ENCODE results near the gene FILIP1.

DNA sequence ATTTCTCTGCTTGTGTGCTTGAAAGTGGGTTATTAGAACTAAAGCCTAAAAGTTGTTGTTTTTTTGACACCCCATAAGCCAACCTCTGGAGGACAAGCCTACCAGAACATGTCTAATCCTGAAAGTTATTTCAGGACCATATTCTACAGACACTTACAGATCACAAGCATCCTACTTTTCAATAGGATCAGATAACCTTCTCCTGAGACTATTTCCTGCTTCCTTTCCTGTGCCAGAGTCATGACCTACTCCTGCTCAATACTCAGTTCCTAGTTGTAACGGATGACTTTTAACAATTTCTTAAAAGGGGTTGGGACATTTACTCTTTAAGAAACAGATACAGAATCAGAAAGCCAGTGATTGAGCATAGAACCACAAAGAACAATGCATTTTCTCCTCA is 5.3 kb upstream of the FILIP1 start:
- TF ChIP-seq, protein P1, sequence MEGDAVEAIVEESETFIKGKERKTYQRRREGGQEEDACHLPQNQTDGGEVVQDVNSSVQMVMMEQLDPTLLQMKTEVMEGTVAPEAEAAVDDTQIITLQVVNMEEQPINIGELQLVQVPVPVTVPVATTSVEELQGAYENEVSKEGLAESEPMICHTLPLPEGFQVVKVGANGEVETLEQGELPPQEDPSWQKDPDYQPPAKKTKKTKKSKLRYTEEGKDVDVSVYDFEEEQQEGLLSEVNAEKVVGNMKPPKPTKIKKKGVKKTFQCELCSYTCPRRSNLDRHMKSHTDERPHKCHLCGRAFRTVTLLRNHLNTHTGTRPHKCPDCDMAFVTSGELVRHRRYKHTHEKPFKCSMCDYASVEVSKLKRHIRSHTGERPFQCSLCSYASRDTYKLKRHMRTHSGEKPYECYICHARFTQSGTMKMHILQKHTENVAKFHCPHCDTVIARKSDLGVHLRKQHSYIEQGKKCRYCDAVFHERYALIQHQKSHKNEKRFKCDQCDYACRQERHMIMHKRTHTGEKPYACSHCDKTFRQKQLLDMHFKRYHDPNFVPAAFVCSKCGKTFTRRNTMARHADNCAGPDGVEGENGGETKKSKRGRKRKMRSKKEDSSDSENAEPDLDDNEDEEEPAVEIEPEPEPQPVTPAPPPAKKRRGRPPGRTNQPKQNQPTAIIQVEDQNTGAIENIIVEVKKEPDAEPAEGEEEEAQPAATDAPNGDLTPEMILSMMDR (IDR thresholded peaks at IDR 0.05; ENCODE audit: insufficient read depth, low read depth, low read length) = no peak
- TF ChIP-seq EZH2 (IDR thresholded peaks at IDR 0.05; ENCODE audit: insufficient read depth, low read length) = no peak
